Liver (tissue), 9 donors: ENCODE data around the gene GRIP2. TPM values are rescaled to one million over a fixed set of nuclear protein-coding genes. Genes with fewer than 3 reads are reported as not detected.

ENCODE experiments used
- DNase-seq: peaks from one replicate; pipeline ENCODE4 v3.0.0-alpha.2; 2017; ENCODE audit warnings: low spot score
- H3K27ac ChIP-seq, 2 donors: one replicate each; pipeline ENCODE4 v1.7.0; 2013; ENCODE audit warnings: inconsistent platforms in 2 of 2, low read length in 2 of 2, control low read depth in 1 of 2, low read depth in 1 of 2, mild to moderate bottlenecking in 1 of 2
- H3K27me3 ChIP-seq, 4 donors: one replicate each; pipeline versions ENCODE4 v1.6.1 to v1.7.0; 2013; ENCODE audit warnings: low read length in 3 of 4, inconsistent platforms in 1 of 4, mild to moderate bottlenecking in 1 of 4, moderate library complexity in 1 of 4; ENCODE audit not compliant: control insufficient read depth in 4 of 4, insufficient read depth in 4 of 4
- H3K36me3 ChIP-seq, 4 donors: one replicate each; pipeline versions ENCODE4 v1.6.1 to v1.7.0; 2013; ENCODE audit warnings: low read length in 3 of 4, mild to moderate bottlenecking in 3 of 4, low read depth in 1 of 4, moderate library complexity in 1 of 4; ENCODE audit not compliant: control insufficient read depth in 4 of 4, insufficient read depth in 3 of 4
- H3K4me1 ChIP-seq, 4 donors: one replicate each; pipeline versions ENCODE4 v1.6.1 to v1.7.0; 2013; ENCODE audit warnings: low read length in 3 of 4, mild to moderate bottlenecking in 3 of 4, moderate library complexity in 1 of 4; ENCODE audit not compliant: control insufficient read depth in 4 of 4, insufficient read depth in 4 of 4
- H3K4me3 ChIP-seq, 3 donors: one replicate each; pipeline versions ENCODE4 v1.6.1 to v1.7.0; 2013; ENCODE audit warnings: low read length in 3 of 3, control low read depth in 1 of 3, low read depth in 1 of 3, mild to moderate bottlenecking in 1 of 3
- H3K9ac ChIP-seq, 2 donors: one replicate each; pipeline ENCODE4 v1.7.0; 2013; ENCODE audit warnings: low read length in 2 of 2, mild to moderate bottlenecking in 2 of 2, moderate library complexity in 2 of 2, control low read depth in 1 of 2, low read depth in 1 of 2
- H3K9me3 ChIP-seq, 4 donors: one replicate each; pipeline versions ENCODE4 v1.6.1 to v1.7.0; 2013; ENCODE audit warnings: low read length in 3 of 4; ENCODE audit not compliant: control insufficient read depth in 4 of 4
- EGR1 ChIP-seq, 2 donors: IDR thresholded peaks; 2 replicates each; pipeline ENCODE4 v1.6.1; 2016 to 2018; ENCODE audit warnings: antibody characterized with exemption in 2 of 2, low read depth in 2 of 2
- FOXA1 ChIP-seq: IDR thresholded peaks from 2 replicates; pipeline ENCODE4 v1.6.1; 2016; ENCODE audit warnings: antibody characterized with exemption
- FOXA2 ChIP-seq: IDR thresholded peaks from 2 replicates; pipeline ENCODE4 v1.6.1; 2016; ENCODE audit warnings: antibody characterized with exemption
- GABPA ChIP-seq, 2 donors: IDR thresholded peaks in 1 of 2; conservative IDR thresholded peaks in 1 of 2; 2 replicates each; pipeline ENCODE4 v1.6.1; 2016; ENCODE audit warnings: antibody characterized with exemption in 2 of 2, mild to moderate bottlenecking in 1 of 2, moderate library complexity in 1 of 2
- HNF4A ChIP-seq, 2 donors: conservative IDR thresholded peaks; 2 replicates each; pipeline ENCODE4 v1.6.1; 2016; ENCODE audit warnings: antibody characterized with exemption in 2 of 2, mild to moderate bottlenecking in 2 of 2
- HNF4G ChIP-seq: IDR thresholded peaks from 2 replicates; pipeline ENCODE4 v1.6.1; 2016; ENCODE audit warnings: antibody characterized with exemption
- JUND ChIP-seq, 2 donors: IDR thresholded peaks; 2 replicates each; pipeline ENCODE4 v1.6.1; 2016; ENCODE audit warnings: antibody characterized with exemption in 2 of 2
- NR2F2 ChIP-seq: IDR thresholded peaks from 2 replicates; pipeline ENCODE4 v1.6.1; 2016; ENCODE audit warnings: antibody characterized with exemption
- RAD21 ChIP-seq, 2 donors: IDR thresholded peaks; 2 replicates each; pipeline ENCODE4 v1.6.1; 2016; ENCODE audit warnings: antibody characterized with exemption in 2 of 2, mild to moderate bottlenecking in 2 of 2
- RXRA ChIP-seq, 2 donors: IDR thresholded peaks; 2 replicates each; pipeline ENCODE4 v1.6.1; 2017 to 2018; ENCODE audit warnings: antibody characterized with exemption in 2 of 2, mild to moderate bottlenecking in 1 of 2
- SP1 ChIP-seq: IDR thresholded peaks from 2 replicates; pipeline ENCODE4 v1.6.1; 2018; ENCODE audit warnings: antibody characterized with exemption, mild to moderate bottlenecking
- TAF1 ChIP-seq: conservative IDR thresholded peaks from 2 replicates; pipeline ENCODE4 v1.6.1; 2016; ENCODE audit warnings: antibody characterized with exemption, mild to moderate bottlenecking
- YY1 ChIP-seq: IDR thresholded peaks from 2 replicates; pipeline ENCODE4 v1.6.1; 2016; ENCODE audit warnings: antibody characterized with exemption, mild to moderate bottlenecking
- WGBS: extraction: QIAGEN DNeasy Blood & Tissue Kit; methylation state at CpG from one replicate; pipeline ENCODE4 v1.1.7; 2013; 5-methylcytosine and 5-hydroxymethylcytosine counted together
- polyA plus RNA-seq, 2 donors: library from polyadenylated mRNA; stranded (reverse) in 1 of 2; unstranded in 1 of 2; fragments of 200-250 nt in 1 of 2; fragments of >200 nt in 1 of 2; fragmentation: Nextera tagmentation in 1 of 2; extraction: Ambion mirVana in 1 of 2; gene quantifications; one replicate each; pipeline versions ENCODE4 v1.2.1 to v1.2.3, GENCODE V29; 2013 to 2015
- total RNA-seq, 2 donors: library from RNA; depleted of rRNA; stranded (reverse); fragments of >200 nt; gene quantifications; one replicate each; pipeline ENCODE4 v1.2.3, GENCODE V29; 2014
- TF ChIP-seq, protein P1 (sequence below): IDR thresholded peaks from 2 replicates; pipeline ENCODE4 v1.6.1; 2016; ENCODE audit warnings: antibody characterized with exemption, mild to moderate bottlenecking
- TF ChIP-seq, protein P2 (sequence below): fragments of 150-350 bp; IDR thresholded peaks from 2 replicates; pipeline ENCODE4 v1.5.1; 2017; ENCODE audit warnings: improper control_type of control experiment, low read depth, low read length; ENCODE audit not compliant: missing input control
- TF ChIP-seq, protein P3 (sequence below): IDR thresholded peaks from 2 replicates; pipeline ENCODE4 v1.6.1; 2016; ENCODE audit warnings: antibody characterized with exemption
- TF ChIP-seq, protein P4 (sequence below): IDR thresholded peaks from 2 replicates; pipeline ENCODE4 v1.6.1; 2016; ENCODE audit warnings: antibody characterized with exemption
- TF ChIP-seq, protein P5 (sequence below): IDR thresholded peaks from 2 replicates; pipeline ENCODE4 v1.6.1; 2016; ENCODE audit warnings: antibody characterized with exemption
- donor health status: healthy.
- donor health status: healthy.
- donor health status: healthy.
- donor health status: healthy.
- donor health status: healthy.

GRIP2 gene
- total and polyA plus RNA-seq, 4 donors, result 0.05 to 0.33 (median 0.09) TPM; not detected in 1

DNA sequence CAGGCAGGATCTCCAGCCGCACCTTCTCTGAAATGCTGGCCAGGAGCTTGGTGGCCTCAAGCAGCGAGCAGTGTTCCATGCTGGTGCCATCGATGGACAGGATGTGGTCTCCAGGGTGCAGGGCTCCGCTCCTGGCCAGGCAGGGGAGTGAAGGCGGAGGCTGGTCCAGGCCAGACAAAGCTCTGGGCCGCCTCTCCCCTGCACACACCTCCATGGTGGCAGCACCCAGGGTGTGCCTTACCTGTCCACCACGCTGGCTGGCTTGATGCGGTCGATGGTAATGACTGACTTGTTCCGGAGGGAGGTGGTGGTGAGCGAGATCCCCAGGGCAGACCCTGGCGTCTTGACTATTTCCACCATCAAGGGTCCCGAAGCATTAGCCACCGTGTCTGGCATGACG is 20.0 kb downstream of the GRIP2 start:
- DNase-seq, result no peak
- TF ChIP-seq, protein P1, sequence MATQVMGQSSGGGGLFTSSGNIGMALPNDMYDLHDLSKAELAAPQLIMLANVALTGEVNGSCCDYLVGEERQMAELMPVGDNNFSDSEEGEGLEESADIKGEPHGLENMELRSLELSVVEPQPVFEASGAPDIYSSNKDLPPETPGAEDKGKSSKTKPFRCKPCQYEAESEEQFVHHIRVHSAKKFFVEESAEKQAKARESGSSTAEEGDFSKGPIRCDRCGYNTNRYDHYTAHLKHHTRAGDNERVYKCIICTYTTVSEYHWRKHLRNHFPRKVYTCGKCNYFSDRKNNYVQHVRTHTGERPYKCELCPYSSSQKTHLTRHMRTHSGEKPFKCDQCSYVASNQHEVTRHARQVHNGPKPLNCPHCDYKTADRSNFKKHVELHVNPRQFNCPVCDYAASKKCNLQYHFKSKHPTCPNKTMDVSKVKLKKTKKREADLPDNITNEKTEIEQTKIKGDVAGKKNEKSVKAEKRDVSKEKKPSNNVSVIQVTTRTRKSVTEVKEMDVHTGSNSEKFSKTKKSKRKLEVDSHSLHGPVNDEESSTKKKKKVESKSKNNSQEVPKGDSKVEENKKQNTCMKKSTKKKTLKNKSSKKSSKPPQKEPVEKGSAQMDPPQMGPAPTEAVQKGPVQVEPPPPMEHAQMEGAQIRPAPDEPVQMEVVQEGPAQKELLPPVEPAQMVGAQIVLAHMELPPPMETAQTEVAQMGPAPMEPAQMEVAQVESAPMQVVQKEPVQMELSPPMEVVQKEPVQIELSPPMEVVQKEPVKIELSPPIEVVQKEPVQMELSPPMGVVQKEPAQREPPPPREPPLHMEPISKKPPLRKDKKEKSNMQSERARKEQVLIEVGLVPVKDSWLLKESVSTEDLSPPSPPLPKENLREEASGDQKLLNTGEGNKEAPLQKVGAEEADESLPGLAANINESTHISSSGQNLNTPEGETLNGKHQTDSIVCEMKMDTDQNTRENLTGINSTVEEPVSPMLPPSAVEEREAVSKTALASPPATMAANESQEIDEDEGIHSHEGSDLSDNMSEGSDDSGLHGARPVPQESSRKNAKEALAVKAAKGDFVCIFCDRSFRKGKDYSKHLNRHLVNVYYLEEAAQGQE, result no peak
- TF ChIP-seq SP1 (no peak), FOXA1 (no peak), HNF4A (conservative IDR thresholded peaks at IDR 0.05) (no peak), RAD21 (IDR thresholded peaks at IDR 0.05) (no peak), GABPA (IDR thresholded peaks at IDR 0.05 in 1 of 2, conservative IDR thresholded peaks at IDR 0.05 in 1 of 2) (no peak), YY1 (no peak), RXRA (IDR thresholded peaks at IDR 0.05) (no peak), FOXA2 (no peak), HNF4G (no peak), TAF1 (no peak), EGR1 (IDR thresholded peaks at IDR 0.05; ENCODE audit: low read depth in 2 of 2) (no peak), JUND (IDR thresholded peaks at IDR 0.05) (no peak), NR2F2 (no peak)
- TF ChIP-seq, protein P2, sequence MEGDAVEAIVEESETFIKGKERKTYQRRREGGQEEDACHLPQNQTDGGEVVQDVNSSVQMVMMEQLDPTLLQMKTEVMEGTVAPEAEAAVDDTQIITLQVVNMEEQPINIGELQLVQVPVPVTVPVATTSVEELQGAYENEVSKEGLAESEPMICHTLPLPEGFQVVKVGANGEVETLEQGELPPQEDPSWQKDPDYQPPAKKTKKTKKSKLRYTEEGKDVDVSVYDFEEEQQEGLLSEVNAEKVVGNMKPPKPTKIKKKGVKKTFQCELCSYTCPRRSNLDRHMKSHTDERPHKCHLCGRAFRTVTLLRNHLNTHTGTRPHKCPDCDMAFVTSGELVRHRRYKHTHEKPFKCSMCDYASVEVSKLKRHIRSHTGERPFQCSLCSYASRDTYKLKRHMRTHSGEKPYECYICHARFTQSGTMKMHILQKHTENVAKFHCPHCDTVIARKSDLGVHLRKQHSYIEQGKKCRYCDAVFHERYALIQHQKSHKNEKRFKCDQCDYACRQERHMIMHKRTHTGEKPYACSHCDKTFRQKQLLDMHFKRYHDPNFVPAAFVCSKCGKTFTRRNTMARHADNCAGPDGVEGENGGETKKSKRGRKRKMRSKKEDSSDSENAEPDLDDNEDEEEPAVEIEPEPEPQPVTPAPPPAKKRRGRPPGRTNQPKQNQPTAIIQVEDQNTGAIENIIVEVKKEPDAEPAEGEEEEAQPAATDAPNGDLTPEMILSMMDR, result no peak
- TF ChIP-seq, protein P3, sequence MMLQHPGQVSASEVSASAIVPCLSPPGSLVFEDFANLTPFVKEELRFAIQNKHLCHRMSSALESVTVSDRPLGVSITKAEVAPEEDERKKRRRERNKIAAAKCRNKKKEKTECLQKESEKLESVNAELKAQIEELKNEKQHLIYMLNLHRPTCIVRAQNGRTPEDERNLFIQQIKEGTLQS, result no peak
- TF ChIP-seq, protein P4, sequence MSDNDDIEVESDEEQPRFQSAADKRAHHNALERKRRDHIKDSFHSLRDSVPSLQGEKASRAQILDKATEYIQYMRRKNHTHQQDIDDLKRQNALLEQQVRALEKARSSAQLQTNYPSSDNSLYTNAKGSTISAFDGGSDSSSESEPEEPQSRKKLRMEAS, result no peak
- TF ChIP-seq, protein P5, sequence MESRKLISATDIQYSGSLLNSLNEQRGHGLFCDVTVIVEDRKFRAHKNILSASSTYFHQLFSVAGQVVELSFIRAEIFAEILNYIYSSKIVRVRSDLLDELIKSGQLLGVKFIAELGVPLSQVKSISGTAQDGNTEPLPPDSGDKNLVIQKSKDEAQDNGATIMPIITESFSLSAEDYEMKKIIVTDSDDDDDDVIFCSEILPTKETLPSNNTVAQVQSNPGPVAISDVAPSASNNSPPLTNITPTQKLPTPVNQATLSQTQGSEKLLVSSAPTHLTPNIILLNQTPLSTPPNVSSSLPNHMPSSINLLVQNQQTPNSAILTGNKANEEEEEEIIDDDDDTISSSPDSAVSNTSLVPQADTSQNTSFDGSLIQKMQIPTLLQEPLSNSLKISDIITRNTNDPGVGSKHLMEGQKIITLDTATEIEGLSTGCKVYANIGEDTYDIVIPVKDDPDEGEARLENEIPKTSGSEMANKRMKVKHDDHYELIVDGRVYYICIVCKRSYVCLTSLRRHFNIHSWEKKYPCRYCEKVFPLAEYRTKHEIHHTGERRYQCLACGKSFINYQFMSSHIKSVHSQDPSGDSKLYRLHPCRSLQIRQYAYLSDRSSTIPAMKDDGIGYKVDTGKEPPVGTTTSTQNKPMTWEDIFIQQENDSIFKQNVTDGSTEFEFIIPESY, result no peak
- H3K9ac ChIP-seq, result no peak overlapping the region
- H3K36me3 ChIP-seq, result no peaks in the 10 kb centered on the region
- H3K4me3 ChIP-seq, result no peak overlapping the region
- 89% methylated on average over 15 of the region's 15 CpGs for WGBS
- no peak overlapping the region for H3K27ac ChIP-seq
- H3K27me3 ChIP-seq, result no peaks in the 10 kb centered on the region
- no peaks in the 10 kb centered on the region for H3K9me3 ChIP-seq
- H3K4me1 ChIP-seq, result no peaks in the 10 kb centered on the region
